Transverse colon (tissue), 4 donors: ENCODE data around the gene GPC5.

Source experiments
- EP300 ChIP-seq: sonication (generic); formaldehyde crosslinking; IDR thresholded peaks from one replicate; pipeline ENCODE4 v1.6.1; 2017; ENCODE audit warnings: antibody characterized with exemption, low read depth
- POLR2A ChIP-seq: fragments of 450-650 bp; IDR thresholded peaks from one replicate; pipeline ENCODE4 v1.6.1; 2016; ENCODE audit warnings: antibody characterized with exemption, mild to moderate bottlenecking, moderate library complexity
- POLR2AphosphoS5 ChIP-seq, 3 donors: sonication (generic); formaldehyde crosslinking; IDR thresholded peaks; one replicate each; pipeline ENCODE4 v1.6.1; 2016; ENCODE audit warnings: antibody characterized with exemption in 3 of 3
- TF ChIP-seq, protein P1 (sequence below), 5 experiments: fragments of 200-600 bp in 3 of 5; fragments of 450-650 bp in 2 of 5; sonication (generic) in 3 of 5; IDR thresholded peaks; 1 replicate in 2 of 5; 2 replicates in 3 of 5; pipeline ENCODE4 v1.5.1; 2016 to 2017; ENCODE audit warnings: antibody characterized with exemption in 5 of 5, inconsistent platforms in 3 of 5, mild to moderate bottlenecking in 2 of 5, moderate library complexity in 1 of 5

DNA sequence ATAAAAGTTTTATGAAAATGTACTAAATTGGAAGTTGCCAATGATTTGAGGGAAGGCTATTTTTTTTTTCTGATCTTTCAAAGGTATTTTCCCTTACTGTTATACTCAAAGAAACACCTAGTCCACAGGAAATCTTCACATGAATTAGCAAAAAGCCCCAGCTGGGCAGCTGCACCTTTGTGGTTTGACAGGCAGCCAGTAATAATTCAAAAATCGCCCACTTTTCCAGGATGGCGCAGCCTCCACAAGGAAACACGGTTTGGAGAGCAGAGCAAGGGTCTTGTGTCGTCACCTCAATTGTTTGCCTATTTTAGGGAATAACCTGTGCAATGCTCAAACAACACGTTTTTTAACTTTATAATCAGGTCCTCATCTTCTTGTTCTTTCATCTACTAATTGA, 1503.3 kb downstream of the GPC5 start:
- TF ChIP-seq, protein P1, sequence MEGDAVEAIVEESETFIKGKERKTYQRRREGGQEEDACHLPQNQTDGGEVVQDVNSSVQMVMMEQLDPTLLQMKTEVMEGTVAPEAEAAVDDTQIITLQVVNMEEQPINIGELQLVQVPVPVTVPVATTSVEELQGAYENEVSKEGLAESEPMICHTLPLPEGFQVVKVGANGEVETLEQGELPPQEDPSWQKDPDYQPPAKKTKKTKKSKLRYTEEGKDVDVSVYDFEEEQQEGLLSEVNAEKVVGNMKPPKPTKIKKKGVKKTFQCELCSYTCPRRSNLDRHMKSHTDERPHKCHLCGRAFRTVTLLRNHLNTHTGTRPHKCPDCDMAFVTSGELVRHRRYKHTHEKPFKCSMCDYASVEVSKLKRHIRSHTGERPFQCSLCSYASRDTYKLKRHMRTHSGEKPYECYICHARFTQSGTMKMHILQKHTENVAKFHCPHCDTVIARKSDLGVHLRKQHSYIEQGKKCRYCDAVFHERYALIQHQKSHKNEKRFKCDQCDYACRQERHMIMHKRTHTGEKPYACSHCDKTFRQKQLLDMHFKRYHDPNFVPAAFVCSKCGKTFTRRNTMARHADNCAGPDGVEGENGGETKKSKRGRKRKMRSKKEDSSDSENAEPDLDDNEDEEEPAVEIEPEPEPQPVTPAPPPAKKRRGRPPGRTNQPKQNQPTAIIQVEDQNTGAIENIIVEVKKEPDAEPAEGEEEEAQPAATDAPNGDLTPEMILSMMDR (IDR thresholded peaks at IDR 0.05): no peak
- TF ChIP-seq POLR2A (no peak), POLR2AphosphoS5 (IDR thresholded peaks at IDR 0.05) (no peak), EP300 (no peak)
